ENCODE data around the gene GSTT2. TPM values are rescaled to one million over a fixed set of nuclear protein-coding genes. Genes with fewer than 3 reads are reported as not detected.
"Not testable (repeated sequence)": the region's sequence is repeated elsewhere in the genome, so short reads cannot be mapped to it uniquely, and the experiment has no call there.

GSTT2 gene
- total and polyA plus RNA-seq, 2 donors (not counting 3 experiments of a cell fraction or from before 2014, with no cell fraction given), result 3.0 TPM; not detected in 1

- POLR2A ChIA-PET; H3K4me2 ChIP-seq (ENCODE audit: insufficient read depth, low read length); H3K79me2 ChIP-seq (ENCODE audit: control insufficient read depth, insufficient read depth, low read length); H3K4me3 ChIP-seq (replicated peaks in 1 of 3; ENCODE audit: insufficient read depth in 1 of 3, low read depth in 1 of 3, low read length in 3 of 3); H3K27me3 ChIP-seq (ENCODE audit: control insufficient read depth in 2 of 2, insufficient read depth in 2 of 2, low read length in 2 of 2); H3K9me3 ChIP-seq (replicated peaks; ENCODE audit: control insufficient read depth, insufficient read depth, low read length); H3K9ac ChIP-seq (replicated peaks; ENCODE audit: extremely low read depth, insufficient read depth, low read length); H3K36me3 ChIP-seq (ENCODE audit: control insufficient read depth in 2 of 2, extremely low read depth in 1 of 2, insufficient read depth in 2 of 2, low read length in 2 of 2); H3K27ac ChIP-seq (ENCODE audit: insufficient read depth, low read depth, low read length); H3K9me1 ChIP-seq (replicated peaks; ENCODE audit: control insufficient read depth, extremely low read depth, insufficient read depth, low read length); dilution Hi-C loops (cut with MboI; ENCODE audit: extremely low pct_ligation_motif_present, low sequenced_read_pairs); H4K20me1 ChIP-seq (replicated peaks; ENCODE audit: control insufficient read depth, extremely low read depth, insufficient read depth, low read length); BruUV-seq (replicated peaks); H3K4me1 ChIP-seq (ENCODE audit: control insufficient read depth, extremely low read depth, insufficient read depth, low read length): not testable (repeated sequence)
- CTCF ChIA-PET, result interaction anchor here (0.6 to 1.0 kb wide), 13 partner anchors 18 to 219 kb away, joined by 3 to 30 read pairs (median 5); partner anchors contain the start of genes MIF and SLC2A11
- peak overlapping the region; percentile 59 for H2AFZ ChIP-seq (ENCODE audit: low read depth, low read length)
- FAIRE-seq, result peak; percentile 98
- peak; percentile 55 to 70 for TF ChIP-seq CTCF (IDR thresholded peaks at IDR 0.05; ENCODE audit: extremely low read depth in 1 of 2, insufficient read depth in 1 of 2, low read depth in 1 of 2, low read length in 2 of 2)
- DNase-seq (ENCODE audit: low read depth, low spot score), result peak; percentile 71
- intact Hi-C loops (cut with micrococcal nuclease), result loop anchor here (5.0 to 10.0 kb wide), 2 partner anchors 221 to 288 kb away; partner anchors contain the start of gene GGT5
These were observed 23.5 kb upstream of the GSTT2 start for GRCh38 chr22:23956301-23956900.

DNA sequence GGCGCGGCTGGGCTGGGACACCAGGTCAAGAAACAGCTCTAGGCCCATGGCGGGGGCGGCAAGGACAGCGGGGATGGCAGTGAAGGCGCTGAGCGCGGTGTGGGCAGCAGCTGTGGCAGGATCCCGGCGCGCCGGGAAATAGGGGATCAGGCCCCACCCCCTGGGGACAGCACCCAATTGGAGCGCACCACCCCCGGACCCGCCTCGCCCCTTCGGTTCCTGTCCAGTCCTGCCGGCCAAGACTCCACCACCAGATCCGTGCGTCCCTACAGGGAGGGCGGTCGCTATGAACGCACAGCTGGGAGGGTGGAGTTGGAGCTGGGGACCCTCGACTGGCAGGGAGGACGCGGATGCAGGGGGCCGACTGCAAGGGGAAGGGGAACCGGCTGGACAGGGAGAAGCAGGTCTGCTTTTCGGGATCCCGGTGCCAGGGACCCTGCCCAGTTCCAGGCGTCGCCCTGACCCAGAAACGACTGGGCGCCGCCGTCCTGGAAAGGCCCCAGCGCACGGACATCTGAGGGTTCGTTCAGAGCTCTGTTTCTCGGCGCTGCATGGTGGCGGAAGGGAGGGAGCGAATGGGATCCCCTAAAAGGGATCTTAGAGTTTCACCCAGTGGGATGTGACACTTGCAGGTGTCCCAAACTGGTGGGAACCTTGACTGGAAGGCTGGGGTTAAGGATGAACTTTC, 18.7 kb upstream of the GSTT2 start, which contains the start of gene GSTT2B:
GSTT2B (minus strand) TSS at position 112 of the 688 bp plus-strand sequence; CDS start at position 48, 64 bp downstream.
- dilution Hi-C loops (cut with MboI; ENCODE audit: extremely low pct_ligation_motif_present, low sequenced_read_pairs); H3K36me3 ChIP-seq (ENCODE audit: control insufficient read depth in 2 of 2, extremely low read depth in 1 of 2, insufficient read depth in 2 of 2, low read length in 2 of 2); H4K20me1 ChIP-seq (replicated peaks; ENCODE audit: control insufficient read depth, extremely low read depth, insufficient read depth, low read length); POLR2A ChIA-PET; H3K27me3 ChIP-seq (ENCODE audit: control insufficient read depth in 2 of 2, insufficient read depth in 2 of 2, low read length in 2 of 2); H3K9me1 ChIP-seq (replicated peaks; ENCODE audit: control insufficient read depth, extremely low read depth, insufficient read depth, low read length); H3K4me1 ChIP-seq (ENCODE audit: control insufficient read depth, extremely low read depth, insufficient read depth, low read length); CTCF ChIA-PET; H3K27ac ChIP-seq (ENCODE audit: insufficient read depth, low read depth, low read length); H3K9ac ChIP-seq (replicated peaks; ENCODE audit: extremely low read depth, insufficient read depth, low read length); intact Hi-C loops (cut with micrococcal nuclease); BruUV-seq (replicated peaks); H3K4me3 ChIP-seq (replicated peaks in 1 of 3; ENCODE audit: insufficient read depth in 1 of 3, low read depth in 1 of 3, low read length in 3 of 3); H3K79me2 ChIP-seq (ENCODE audit: control insufficient read depth, insufficient read depth, low read length); DNase-seq (ENCODE audit: low read depth, low spot score); H2AFZ ChIP-seq (ENCODE audit: low read depth, low read length); H3K4me2 ChIP-seq (ENCODE audit: insufficient read depth, low read length); H3K9me3 ChIP-seq (replicated peaks; ENCODE audit: control insufficient read depth, insufficient read depth, low read length): not testable (repeated sequence)
- peak; percentile 100 for FAIRE-seq

DNA sequence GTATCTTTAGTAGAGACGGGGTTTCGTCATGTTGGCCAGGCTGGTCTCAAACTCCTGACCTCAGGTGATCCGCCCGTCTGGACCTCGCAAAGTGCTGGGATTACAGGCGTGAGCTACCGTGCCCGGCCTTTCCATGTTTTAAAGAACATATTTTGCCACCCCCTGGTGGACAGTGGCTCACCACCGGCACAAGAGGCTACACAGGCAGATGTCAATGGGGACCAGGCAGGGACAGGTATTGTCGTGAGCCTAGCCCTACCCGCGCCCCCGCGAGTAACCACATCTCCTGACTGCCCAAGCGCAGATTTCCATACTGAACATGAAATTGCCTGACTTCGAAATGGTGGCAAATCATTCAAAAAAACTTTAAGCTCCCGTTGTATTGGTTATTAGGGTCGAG, 13.8 kb upstream of the GSTT2 start:
- H2AFZ ChIP-seq (ENCODE audit: low read depth, low read length); H3K27ac ChIP-seq (ENCODE audit: insufficient read depth, low read depth, low read length); CTCF ChIA-PET; POLR2A ChIA-PET; H4K20me1 ChIP-seq (replicated peaks; ENCODE audit: control insufficient read depth, extremely low read depth, insufficient read depth, low read length); H3K4me1 ChIP-seq (ENCODE audit: control insufficient read depth, extremely low read depth, insufficient read depth, low read length); H3K9me1 ChIP-seq (replicated peaks; ENCODE audit: control insufficient read depth, extremely low read depth, insufficient read depth, low read length); DNase-seq (ENCODE audit: low read depth, low spot score); H3K9ac ChIP-seq (replicated peaks; ENCODE audit: extremely low read depth, insufficient read depth, low read length); H3K4me3 ChIP-seq (replicated peaks in 1 of 3; ENCODE audit: insufficient read depth in 1 of 3, low read depth in 1 of 3, low read length in 3 of 3); H3K27me3 ChIP-seq (ENCODE audit: control insufficient read depth in 2 of 2, insufficient read depth in 2 of 2, low read length in 2 of 2); FAIRE-seq; H3K4me2 ChIP-seq (ENCODE audit: insufficient read depth, low read length); H3K9me3 ChIP-seq (replicated peaks; ENCODE audit: control insufficient read depth, insufficient read depth, low read length); H3K79me2 ChIP-seq (ENCODE audit: control insufficient read depth, insufficient read depth, low read length); dilution Hi-C loops (cut with MboI; ENCODE audit: extremely low pct_ligation_motif_present, low sequenced_read_pairs); BruUV-seq (replicated peaks); intact Hi-C loops (cut with micrococcal nuclease): not testable (repeated sequence)
- H3K36me3 ChIP-seq (ENCODE audit: control insufficient read depth in 2 of 2, extremely low read depth in 1 of 2, insufficient read depth in 2 of 2, low read length in 2 of 2), result peaks cover 2 to 16% of the 10 kb centered on the region in 2 experiments

Data from endothelial cell of umbilical vein (primary cell).